B cell (primary cell): Measurements from ENCODE around the gene CCDC28A. TPM values are rescaled to one million over a fixed set of nuclear protein-coding genes. Genes with fewer than 3 reads are reported as not detected.

Source experiments
- ATAC-seq: fragments of 200-7000 bp; cut with Tn5 transposase; one replicate; pipeline ENCODE4 v1.10.0; 2021; ENCODE audit warnings: low read depth, mild to moderate bottlenecking, moderate number of reproducible peaks, moderate library complexity
- CTCF ChIA-PET: fragments of 350-600 bp; sonication (Branson Sonifier 250); formaldehyde crosslinking; loops from one replicate; lab custom pipeline; 2021; ENCODE audit warnings: antibody characterized with exemption, inconsistent platforms; lab: Charles Lee
- POLR2A ChIA-PET: fragments of 350-600 bp; sonication (Branson Sonifier 250); formaldehyde crosslinking; loops from one replicate; lab custom pipeline; 2021; ENCODE audit warnings: antibody characterized with exemption; lab: Charles Lee
- DNase-seq: peaks from one replicate; pipeline ENCODE4 v3.0.0; 2013
- H2AFZ ChIP-seq: 2 replicates; pipeline ENCODE4 v1.6.1; 2012; ENCODE audit warnings: mild to moderate bottlenecking, low read depth, low read length; ENCODE audit not compliant: insufficient read depth, poor library complexity, severe bottlenecking
- H3K27ac ChIP-seq, 2 donors: 1 replicate in 1 of 2; 2 replicates in 1 of 2; pipeline ENCODE4 v1.5.1; 2012 to 2013; ENCODE audit warnings: low read length in 2 of 2, mild to moderate bottlenecking in 2 of 2, moderate library complexity in 1 of 2
- H3K27me3 ChIP-seq, 4 experiments: fragments of 200-600 bp in 1 of 4; sonication (generic) in 1 of 4; replicated peaks in 1 of 4; 1 replicate in 2 of 4; 2 replicates in 2 of 4; pipeline versions ENCODE4 v1.6.1 to v1.7.0; 2013 to 2016; ENCODE audit warnings: low read length in 3 of 4, mild to moderate bottlenecking in 2 of 4, mixed read lengths in 1 of 4, moderate library complexity in 1 of 4; ENCODE audit not compliant: insufficient read depth in 4 of 4, control insufficient read depth in 3 of 4; ENCODE audit errors: control extremely low read depth in 1 of 4
- H3K36me3 ChIP-seq, 2 experiments: replicated peaks in 1 of 2; 1 replicate in 1 of 2; 2 replicates in 1 of 2; pipeline versions ENCODE4 v1.6.1 to v1.7.1; 2013; ENCODE audit warnings: low read length in 1 of 2; ENCODE audit not compliant: insufficient read depth in 2 of 2, control insufficient read depth in 1 of 2; ENCODE audit errors: control extremely low read depth in 1 of 2, extremely low read depth in 1 of 2
- H3K4me1 ChIP-seq, 2 donors: fragments of 200-600 bp in 1 of 2; sonication (generic) in 1 of 2; 1 replicate in 1 of 2; 2 replicates in 1 of 2; pipeline versions ENCODE4 v1.5.1 to v1.6.1; 2013 to 2017; ENCODE audit warnings: low read length in 2 of 2; ENCODE audit not compliant: control insufficient read depth in 2 of 2, insufficient read depth in 2 of 2
- H3K4me2 ChIP-seq: replicated peaks from 2 replicates; pipeline ENCODE3; 2012; ENCODE audit warnings: mild to moderate bottlenecking, low read depth, low read length; ENCODE audit not compliant: poor library complexity, severe bottlenecking
- H3K4me3 ChIP-seq, 5 experiments: fragments of 200-600 bp in 1 of 5; sonication (generic) in 1 of 5; 1 replicate in 3 of 5; 2 replicates in 2 of 5; pipeline versions ENCODE4 v1.5.1 to v1.7.0; 2011 to 2016; ENCODE audit warnings: low read length in 4 of 5, mild to moderate bottlenecking in 4 of 5, low read depth in 2 of 5, control low read depth in 1 of 5, moderate library complexity in 1 of 5; ENCODE audit not compliant: insufficient read depth in 1 of 5; ENCODE audit errors: control extremely low read depth in 1 of 5, extremely low read depth in 1 of 5
- H3K79me2 ChIP-seq: fragments of 200-600 bp; sonication (generic); one replicate; pipeline ENCODE4 v1.6.0; 2016; ENCODE audit warnings: low read length; ENCODE audit not compliant: control insufficient read depth, insufficient read depth
- H3K9ac ChIP-seq: fragments of 200-600 bp; sonication (generic); 2 replicates; pipeline ENCODE4 v1.6.1; 2017; ENCODE audit warnings: mild to moderate bottlenecking, low read length, moderate library complexity
- H3K9me3 ChIP-seq, 3 donors: one replicate each; pipeline versions ENCODE4 v1.6.1 to v1.7.1; 2013; ENCODE audit warnings: low read length in 2 of 3; ENCODE audit not compliant: control insufficient read depth in 2 of 3, insufficient read depth in 1 of 3; ENCODE audit errors: control extremely low read depth in 1 of 3
- H4K20me1 ChIP-seq: 2 replicates; pipeline ENCODE4 v1.6.0; 2012; ENCODE audit warnings: mild to moderate bottlenecking, low read length; ENCODE audit not compliant: insufficient read depth, control insufficient read depth, poor library complexity, severe bottlenecking
- H3K27ac Mint-ChIP-seq: one replicate; pipeline ENCODE4 v1.8.0; 2021; ENCODE audit warnings: mixed read lengths
- H3K27me3 Mint-ChIP-seq: one replicate; pipeline ENCODE4 v1.8.0; 2021; ENCODE audit warnings: mixed read lengths
- H3K4me1 Mint-ChIP-seq: one replicate; pipeline ENCODE4 v1.8.0; 2021; ENCODE audit warnings: mixed read lengths
- H3K4me3 Mint-ChIP-seq: one replicate; pipeline ENCODE4 v1.8.0; 2021; ENCODE audit warnings: mixed read lengths
- H3K9me3 Mint-ChIP-seq: one replicate; pipeline ENCODE4 v1.8.0; 2022; ENCODE audit warnings: mixed read lengths; ENCODE audit not compliant: insufficient read depth
- EZH2 ChIP-seq: IDR thresholded peaks from 2 replicates; pipeline ENCODE4 v1.6.1; 2012; ENCODE audit warnings: borderline replicate concordance, low read depth, mild to moderate bottlenecking, moderate library complexity, low read length; ENCODE audit not compliant: insufficient read depth, poor library complexity, severe bottlenecking
- WGBS: methylation state at CpG from one replicate; pipeline ENCODE4 v1.1.5; 2013; ENCODE audit warnings: missing lambda C conversion rate; ENCODE audit not compliant: insufficient coverage; 5-methylcytosine and 5-hydroxymethylcytosine counted together
- intact Hi-C: fragments of 100-400 bp; cut with micrococcal nuclease; formaldehyde crosslinking; loops from one replicate; pipeline ENCODE4 v1.10.0; 2022
- polyA plus RNA-seq: library from polyadenylated mRNA; depleted of rRNA; stranded (reverse); fragments of >200 nt; gene quantifications from 2 replicates; pipeline ENCODE4 v1.2.3, GENCODE V29; 2012
- total RNA-seq, 2 donors: library from RNA; stranded (reverse); fragments of 120-200 nt in 1 of 2; gene quantifications; 1 replicate in 1 of 2; 2 replicates in 1 of 2; pipeline versions ENCODE4 v1.2.3 to v1.2.4, GENCODE V29; 2013 to 2022
- TF ChIP-seq, protein P1 (sequence below): fragments of 200-600 bp; IDR thresholded peaks from one replicate; pipeline ENCODE4 v1.8.0; 2022; ENCODE audit warnings: antibody characterized with exemption, mild to moderate bottlenecking

Gene CCDC28A
- total and polyA plus RNA-seq, 2 donors (not counting 1 experiment from before 2014, with no cell fraction given) = 14.4 to 26.9 TPM

- no peak overlapping the region for H3K9ac ChIP-seq
- peaks cover 11 to 18% of the 10 kb centered on the region in 2 donors for H3K4me1 ChIP-seq
- Mint-ChIP-seq H3K27ac (peak overlapping the region; percentile 69), H3K9me3 (no peaks in the 10 kb centered on the region), H3K4me3 (no peak overlapping the region), H3K4me1 (peaks cover 30% of the 10 kb centered on the region), H3K27me3 (no peaks in the 10 kb centered on the region)
- H3K9me3 ChIP-seq = no peaks in the 10 kb centered on the region
- TF ChIP-seq, protein P1, sequence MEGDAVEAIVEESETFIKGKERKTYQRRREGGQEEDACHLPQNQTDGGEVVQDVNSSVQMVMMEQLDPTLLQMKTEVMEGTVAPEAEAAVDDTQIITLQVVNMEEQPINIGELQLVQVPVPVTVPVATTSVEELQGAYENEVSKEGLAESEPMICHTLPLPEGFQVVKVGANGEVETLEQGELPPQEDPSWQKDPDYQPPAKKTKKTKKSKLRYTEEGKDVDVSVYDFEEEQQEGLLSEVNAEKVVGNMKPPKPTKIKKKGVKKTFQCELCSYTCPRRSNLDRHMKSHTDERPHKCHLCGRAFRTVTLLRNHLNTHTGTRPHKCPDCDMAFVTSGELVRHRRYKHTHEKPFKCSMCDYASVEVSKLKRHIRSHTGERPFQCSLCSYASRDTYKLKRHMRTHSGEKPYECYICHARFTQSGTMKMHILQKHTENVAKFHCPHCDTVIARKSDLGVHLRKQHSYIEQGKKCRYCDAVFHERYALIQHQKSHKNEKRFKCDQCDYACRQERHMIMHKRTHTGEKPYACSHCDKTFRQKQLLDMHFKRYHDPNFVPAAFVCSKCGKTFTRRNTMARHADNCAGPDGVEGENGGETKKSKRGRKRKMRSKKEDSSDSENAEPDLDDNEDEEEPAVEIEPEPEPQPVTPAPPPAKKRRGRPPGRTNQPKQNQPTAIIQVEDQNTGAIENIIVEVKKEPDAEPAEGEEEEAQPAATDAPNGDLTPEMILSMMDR = peak; percentile 80
- no peak for TF ChIP-seq EZH2
- H3K27me3 ChIP-seq = no peaks in the 10 kb centered on the region
- ATAC-seq (peak; percentile 60), DNase-seq (peak; percentile 61)
- no peaks in the 10 kb centered on the region for H3K79me2 ChIP-seq
- H3K4me2 ChIP-seq = no peak overlapping the region
- H3K27ac ChIP-seq = no peak overlapping the region
- POLR2A ChIA-PET = interaction anchor here (0.7 kb wide), 1 partner anchor 701 kb away, joined by 3 read pairs; no protein-coding TSS in a partner anchor
- H4K20me1 ChIP-seq = no peaks in the 10 kb centered on the region
- intact Hi-C loops = loop anchor here (1.0 to 10.0 kb wide), 6 partner anchors 172 to 439 kb away; partner anchors contain the start of gene REPS1
- CTCF ChIA-PET = interaction anchor here (0.7 to 5.9 kb wide), 25 partner anchors 9 to 707 kb away, joined by 3 to 58 read pairs (median 3); partner anchors contain the start of genes CITED2 and REPS1
- no peaks in the 10 kb centered on the region for H3K36me3 ChIP-seq
- no peak overlapping the region for H2AFZ ChIP-seq
- no peak overlapping the region for H3K4me3 ChIP-seq
- WGBS = no CpG with 5 or more reads among the region's 4 CpGs
These were observed 42.4 kb downstream of the CCDC28A start for GRCh38 chr6:138815797-138816528.

DNA sequence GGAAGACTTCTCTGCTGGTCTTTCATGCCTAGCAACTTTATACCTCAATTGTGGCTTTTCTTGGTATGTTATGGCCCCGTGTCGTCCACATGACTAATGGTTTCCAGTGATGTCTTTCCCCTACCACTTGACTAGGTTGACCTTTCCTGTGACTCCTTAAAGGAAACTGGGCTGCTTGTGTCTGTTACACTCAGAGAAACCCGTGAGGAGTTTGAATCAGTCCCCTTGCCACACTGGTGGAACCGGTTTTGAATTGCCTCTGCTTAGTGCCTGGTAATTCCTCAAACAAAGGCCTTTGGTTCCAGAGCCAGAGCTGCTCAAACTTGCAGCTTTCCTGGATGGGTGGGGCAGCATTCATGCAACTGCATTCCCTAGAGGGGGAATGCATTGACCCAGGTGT, 44.2 kb downstream of the CCDC28A start:
- intact Hi-C loops = loop anchor here (2.0 to 10.0 kb wide), 3 partner anchors 217 to 437 kb away; no protein-coding TSS in a partner anchor
- H3K4me3 ChIP-seq = no peak overlapping the region
- TF ChIP-seq EZH2 = no peak
- TF ChIP-seq, protein P1 = no peak
- no peaks in the 10 kb centered on the region for H4K20me1 ChIP-seq
- H3K27ac ChIP-seq = peak overlapping the region in 1 of 2 donors; percentile 28
- Mint-ChIP-seq H3K4me1 (peaks cover 30% of the 10 kb centered on the region), H3K4me3 (no peak overlapping the region), H3K27ac (peak overlapping the region; percentile 68), H3K9me3 (no peaks in the 10 kb centered on the region), H3K27me3 (no peaks in the 10 kb centered on the region)
- H3K27me3 ChIP-seq = no peaks in the 10 kb centered on the region
- H3K9ac ChIP-seq = no peak overlapping the region
- no peaks in the 10 kb centered on the region for H3K9me3 ChIP-seq
- peak; percentile 15 for ATAC-seq
- ChIA-PET POLR2A (no interaction called here), CTCF (interaction anchor here (0.9 to 5.9 kb wide), 6 partner anchors 170 to 552 kb away, joined by 4 to 58 read pairs (median 8); partner anchors contain the start of gene REPS1)
- no peaks in the 10 kb centered on the region for H3K36me3 ChIP-seq
- 73% methylated on average over 4 of the region's 4 CpGs for WGBS
- H2AFZ ChIP-seq = peak overlapping the region; percentile 47
- H3K79me2 ChIP-seq = no peaks in the 10 kb centered on the region
- peaks cover 11 to 20% of the 10 kb centered on the region in 2 donors for H3K4me1 ChIP-seq
- peak; percentile 10 for DNase-seq
- no peak overlapping the region for H3K4me2 ChIP-seq
